Measurements from ENCODE around the gene EMX1. TPM values are rescaled to one million over a fixed set of nuclear protein-coding genes. Genes with fewer than 3 reads are reported as not detected.
A peak's percentile ranks its signal among the peaks of the same experiment; 100 is the strongest.

The EMX1 gene
- total RNA-seq, 1 experiment from 2014 or later = 0.72 TPM

DNA sequence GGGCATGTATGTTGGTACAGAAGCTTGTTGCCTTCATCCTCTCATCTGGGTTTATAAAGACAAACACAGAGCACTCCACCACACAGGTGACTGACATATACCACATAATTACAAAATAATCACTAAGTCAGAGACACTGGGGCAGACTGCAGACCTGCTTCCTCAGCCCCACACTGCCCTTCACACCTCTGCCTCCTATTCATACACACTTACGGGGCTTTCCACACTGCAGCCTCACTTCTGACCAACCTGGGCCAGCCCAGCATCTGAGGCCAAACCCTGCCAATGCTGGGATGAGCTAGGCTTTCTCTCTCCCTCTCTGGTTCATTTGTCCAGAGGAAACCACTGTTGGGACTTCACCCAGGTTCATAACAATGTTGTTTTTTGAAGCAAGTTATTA is 4.5 kb downstream of the EMX1 start:
- peaks cover 85% of the 10 kb centered on the region for H3K27me3 ChIP-seq (ENCODE audit: insufficient read depth, low read length)
- no peak overlapping the region for H3K27ac ChIP-seq (ENCODE audit: insufficient read length, low read depth, low read length)
- Mint-ChIP-seq H3K9me3 (peaks cover 2 to 3% of the 10 kb centered on the region in 2 experiments; a peak in 2 of 5 replicates), H3K4me3 (peak overlapping the region in 1 of 2 experiments; percentile 5; a peak in 1 of 5 replicates), H3K27me3 (ENCODE audit: low read depth) (peaks cover 3% of the 10 kb centered on the region), H3K27ac (no peak overlapping the region), H3K4me1 (peaks cover 21 to 37% of the 10 kb centered on the region in 2 experiments), H3K36me3 (ENCODE audit: insufficient read depth in 1 of 3, low read depth in 3 of 3) (peaks cover 0 to 7% (median 5%) of the 10 kb centered on the region in 3 experiments; a peak in 3 of 7 replicates)
- no peak overlapping the region for H2AK5ac ChIP-seq (ENCODE audit: insufficient read length, low read length)
- no CpG with 5 or more reads among the region's 1 CpG for WGBS (ENCODE audit: extremely low coverage, insufficient read length, low lambda C conversion rate)
- no peak overlapping the region for H2AFZ ChIP-seq (ENCODE audit: low read length)
- no peak overlapping the region for H3T11ph ChIP-seq (ENCODE audit: low read length)
- H3K23me2 ChIP-seq (ENCODE audit: insufficient read length, low read depth, low read length, poor library complexity, severe bottlenecking) = peaks cover 32% of the 10 kb centered on the region
- TF ChIP-seq, protein P1, sequence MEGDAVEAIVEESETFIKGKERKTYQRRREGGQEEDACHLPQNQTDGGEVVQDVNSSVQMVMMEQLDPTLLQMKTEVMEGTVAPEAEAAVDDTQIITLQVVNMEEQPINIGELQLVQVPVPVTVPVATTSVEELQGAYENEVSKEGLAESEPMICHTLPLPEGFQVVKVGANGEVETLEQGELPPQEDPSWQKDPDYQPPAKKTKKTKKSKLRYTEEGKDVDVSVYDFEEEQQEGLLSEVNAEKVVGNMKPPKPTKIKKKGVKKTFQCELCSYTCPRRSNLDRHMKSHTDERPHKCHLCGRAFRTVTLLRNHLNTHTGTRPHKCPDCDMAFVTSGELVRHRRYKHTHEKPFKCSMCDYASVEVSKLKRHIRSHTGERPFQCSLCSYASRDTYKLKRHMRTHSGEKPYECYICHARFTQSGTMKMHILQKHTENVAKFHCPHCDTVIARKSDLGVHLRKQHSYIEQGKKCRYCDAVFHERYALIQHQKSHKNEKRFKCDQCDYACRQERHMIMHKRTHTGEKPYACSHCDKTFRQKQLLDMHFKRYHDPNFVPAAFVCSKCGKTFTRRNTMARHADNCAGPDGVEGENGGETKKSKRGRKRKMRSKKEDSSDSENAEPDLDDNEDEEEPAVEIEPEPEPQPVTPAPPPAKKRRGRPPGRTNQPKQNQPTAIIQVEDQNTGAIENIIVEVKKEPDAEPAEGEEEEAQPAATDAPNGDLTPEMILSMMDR (conservative IDR thresholded peaks at IDR 0.05) = no peak
- peaks cover 5% of the 10 kb centered on the region for H3K4me1 ChIP-seq (ENCODE audit: insufficient read depth, low read length)
- no peak overlapping the region for H2BK15ac ChIP-seq (ENCODE audit: low read depth, low read length)
- H3K9ac ChIP-seq (ENCODE audit: extremely low read depth, insufficient read length, low read length) = no peak overlapping the region
- H3K18ac ChIP-seq (ENCODE audit: insufficient read length, low read depth, low read length) = no peak overlapping the region
- H3K9me3 ChIP-seq (ENCODE audit: control insufficient read depth, low read depth, low read length) = no peaks in the 10 kb centered on the region
- DNase-seq = peak; percentile 10
- no peak overlapping the region for H3K56ac ChIP-seq (ENCODE audit: insufficient read length, low read depth, low read length)
- no peak overlapping the region for H2BK5ac ChIP-seq (ENCODE audit: insufficient read length, low read length)
- no peak overlapping the region for H3K14ac ChIP-seq (ENCODE audit: insufficient read depth, low read length)
- H2BK20ac ChIP-seq (ENCODE audit: low read depth, low read length, poor library complexity, severe bottlenecking) = no peak overlapping the region
- H3K4me2 ChIP-seq (ENCODE audit: insufficient read depth, insufficient read length, low read length) = no peak overlapping the region
- no peak overlapping the region for H3K23ac ChIP-seq (ENCODE audit: insufficient read length, low read depth, low read length)
- no peak overlapping the region for H4K8ac ChIP-seq (replicated peaks; ENCODE audit: insufficient read length, low read depth, low read length)
- H2BK120ac ChIP-seq (ENCODE audit: low read depth, low read length, poor library complexity, severe bottlenecking) = no peak overlapping the region
- no peak overlapping the region for H2BK12ac ChIP-seq (ENCODE audit: insufficient read length, low read depth, low read length)
- H4K91ac ChIP-seq (ENCODE audit: insufficient read length, low read depth, low read length) = no peak overlapping the region
- no peaks in the 10 kb centered on the region for H3K79me2 ChIP-seq (ENCODE audit: insufficient read depth, low read length)
- no peak overlapping the region for H4K5ac ChIP-seq (ENCODE audit: insufficient read length, low read depth, low read length)
- H3K79me1 ChIP-seq (ENCODE audit: insufficient read depth, low read depth, low read length, poor library complexity, severe bottlenecking) = no peaks in the 10 kb centered on the region
- no peaks in the 10 kb centered on the region for H4K20me1 ChIP-seq (ENCODE audit: control insufficient read depth, insufficient read depth, insufficient read length)
- H3K4ac ChIP-seq (ENCODE audit: low read depth, low read length) = no peak overlapping the region
